HG03139 (cell line): ENCODE data around the gene C15orf39.
"Not testable (repeated sequence)": the region's sequence is repeated elsewhere in the genome, so short reads cannot be mapped to it uniquely, and the experiment has no call there.

Experiments used
- ATAC-seq: cut with Tn5 transposase; IDR thresholded peaks from one replicate; pipeline ENCODE4 v1.9.1; 2021; ENCODE audit not compliant: unreplicated experiment

C15orf39 gene

DNA sequence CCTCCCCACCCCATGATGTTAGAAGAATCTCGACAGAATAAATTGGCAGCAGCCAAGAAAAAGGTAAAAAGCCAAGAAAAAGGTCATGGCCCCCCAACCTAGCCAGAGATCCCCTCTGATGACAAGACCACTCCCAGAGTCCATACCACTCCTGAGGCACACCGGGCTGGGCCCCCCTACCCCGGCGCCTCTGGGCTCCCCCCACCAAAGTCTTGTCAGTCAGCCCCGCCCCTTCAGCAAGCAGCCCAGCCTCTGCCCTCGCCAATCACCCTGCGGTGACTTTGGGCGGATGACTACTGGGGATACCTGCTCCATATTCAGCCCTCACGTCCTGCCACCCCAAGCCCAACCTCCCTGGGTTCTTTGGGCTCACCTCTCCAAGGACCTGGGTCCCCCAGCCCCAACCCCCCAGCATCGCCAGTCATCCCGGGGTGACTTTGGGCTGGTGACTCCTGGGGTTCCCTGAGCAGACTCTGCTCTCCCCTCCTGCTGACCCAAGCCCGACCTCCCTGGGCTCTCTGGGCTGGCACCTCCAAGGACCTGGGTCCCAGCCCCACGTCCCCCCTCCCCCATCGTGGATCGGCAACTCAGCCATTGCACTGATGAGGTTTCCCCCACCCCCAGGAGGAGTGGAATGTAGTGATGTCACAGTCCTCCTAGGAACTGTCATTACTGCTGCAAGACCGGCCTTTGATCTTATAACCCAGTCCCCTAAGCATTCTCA, 57.1 kb downstream of the C15orf39 start:
- ATAC-seq = not testable (repeated sequence)

- ATAC-seq = not testable (repeated sequence)
Observed at GRCh38 chr15:75259873-75260272, 58.2 kb downstream of the C15orf39 start.
